Thyroid gland (tissue), 4 donors: ENCODE data around the gene ILRUN. TPM values are rescaled to one million over a fixed set of nuclear protein-coding genes. Genes with fewer than 3 reads are reported as not detected.
A peak's percentile ranks its signal among the peaks of the same experiment; 100 is the strongest.
"Not testable (repeated sequence)": the region's sequence is repeated elsewhere in the genome, so short reads cannot be mapped to it uniquely, and the experiment has no call there.

Experiments used
- DNase-seq, 2 donors: peaks; one replicate each; pipeline ENCODE4 v3.0.0-alpha.2; 2019
- H3K27ac ChIP-seq, 3 donors: fragments of 200-600 bp; sonication (generic); 1 replicate in 2 of 3; 2 replicates in 1 of 3; pipeline ENCODE4 v1.5.1; 2016 to 2019; ENCODE audit warnings: mild to moderate bottlenecking in 1 of 3, moderate library complexity in 1 of 3
- H3K27me3 ChIP-seq: fragments of 200-600 bp; sonication (generic); one replicate; pipeline ENCODE4 v1.5.1; 2019
- H3K36me3 ChIP-seq, 2 donors: fragments of 200-600 bp; sonication (generic); one replicate each; pipeline ENCODE4 v1.5.1; 2016 to 2019
- H3K4me1 ChIP-seq, 2 donors: fragments of 200-600 bp; sonication (generic); one replicate each; pipeline ENCODE4 v1.5.1; 2017 to 2019
- H3K4me3 ChIP-seq, 3 donors: fragments of 200-600 bp; sonication (generic); replicated peaks in 1 of 3; 1 replicate in 2 of 3; 2 replicates in 1 of 3; pipeline ENCODE4 v1.5.1; 2016; ENCODE audit warnings: mild to moderate bottlenecking in 1 of 3
- H3K9me3 ChIP-seq: fragments of 200-600 bp; sonication (generic); one replicate; pipeline ENCODE4 v1.5.1; 2017
- POLR2A ChIP-seq, 2 donors: fragments of 450-650 bp; IDR thresholded peaks; one replicate each; pipeline ENCODE4 v1.6.1; 2017; ENCODE audit warnings: antibody characterized with exemption in 2 of 2, mild to moderate bottlenecking in 2 of 2, moderate library complexity in 1 of 2
- WGBS, 2 donors: methylation state at CpG; one replicate each; pipeline ENCODE4 v1.1.5; 2017; 5-methylcytosine and 5-hydroxymethylcytosine counted together
- intact Hi-C: fragments of 100-400 bp; cut with DNase I; formaldehyde crosslinking; loops from one replicate; pipeline ENCODE4 v1.15.1; 2023
- total RNA-seq, 4 donors: library from RNA; depleted of rRNA; stranded (reverse); fragments of >200 nt; gene quantifications; one replicate each; pipeline ENCODE4 v1.2.3, GENCODE V29; 2016
- TF ChIP-seq, protein P1 (sequence below), 6 experiments: fragments of 200-600 bp in 3 of 6; fragments of 450-650 bp in 3 of 6; sonication (generic) in 3 of 6; IDR thresholded peaks; one replicate each; pipeline ENCODE4 v1.5.1; 2016 to 2019; ENCODE audit warnings: antibody characterized with exemption in 6 of 6, mild to moderate bottlenecking in 2 of 6, inconsistent platforms in 1 of 6, moderate library complexity in 1 of 6

The ILRUN gene
- total RNA-seq, 4 donors from 2014 or later, result 76.5 to 107 (median 89.0) TPM

DNA sequence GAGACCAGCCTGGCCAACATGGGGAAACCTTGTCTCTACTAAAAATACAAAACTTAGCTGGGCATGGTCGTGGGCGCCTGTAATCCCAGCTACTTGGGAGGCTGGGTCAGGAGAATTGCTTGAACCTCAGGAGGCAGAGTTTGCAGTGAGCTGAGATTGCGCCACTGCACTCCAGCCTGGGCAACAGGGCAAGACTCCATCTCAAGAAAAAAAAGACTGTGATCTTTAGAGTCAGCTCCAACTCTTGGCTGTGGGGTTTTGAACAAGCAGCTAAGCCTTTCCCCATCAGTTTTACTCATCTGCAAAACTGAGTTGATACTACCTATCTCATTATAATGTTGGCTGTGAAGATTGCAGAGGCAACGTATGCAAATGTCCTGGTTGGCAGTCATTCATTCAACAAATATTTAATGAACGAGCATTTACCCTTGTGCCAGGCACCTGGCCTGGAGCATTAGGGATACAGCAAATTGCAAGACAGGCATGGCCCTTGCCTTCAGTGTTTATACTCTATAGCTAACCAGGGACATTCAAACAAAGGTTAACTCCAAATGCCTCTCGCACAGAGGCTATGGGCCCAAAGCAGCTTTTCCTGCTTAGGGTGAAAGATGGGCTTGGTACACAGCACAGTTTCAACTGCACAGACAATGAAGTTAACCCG lies 37.8 kb downstream of the ILRUN start:
- intact Hi-C loops, result loop anchor here (5.0 kb wide), 1 partner anchor 39 kb away; the partner anchor contains the start of gene ILRUN
- peak overlapping the region; percentile 90 to 97 (median 92) for H3K27ac ChIP-seq
- 93 to 95% methylated on average over 7 of the region's 7 CpGs for WGBS, 2 donors

DNA sequence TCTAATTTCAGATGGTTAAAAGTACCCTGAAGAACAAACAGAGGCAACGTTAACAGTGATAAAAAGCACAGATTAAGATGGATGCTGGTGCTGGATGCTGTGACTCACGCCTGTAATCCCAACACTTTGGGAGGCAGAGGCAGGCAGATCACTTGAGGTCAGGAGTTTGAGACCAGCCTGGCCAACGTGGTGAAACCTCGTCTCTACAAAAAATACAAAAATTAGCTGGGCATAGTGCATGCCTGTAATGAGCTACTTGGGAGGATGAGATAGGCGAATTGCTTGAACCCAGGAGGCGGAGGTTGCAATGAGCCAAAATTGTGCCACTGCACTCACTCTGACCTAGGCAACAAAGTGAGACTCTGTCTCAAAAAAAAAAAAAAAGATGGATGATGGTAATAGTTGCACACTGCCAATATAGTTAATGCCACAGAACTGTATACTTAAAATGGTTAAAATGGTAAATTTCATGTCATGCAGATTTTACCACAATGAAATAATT lies 38.5 kb downstream of the ILRUN start:
- Histone ChIP-seq H3K4me1 (peaks cover 30 to 39% of the 10 kb centered on the region in 2 donors), H3K4me3 (peak overlapping the region in 1 of 3 donors; percentile 18), H3K27ac (peak overlapping the region; percentile 90 to 97 (median 92))
- WGBS, 2 donors, result 54 to 64% methylated on average over 6 of the region's 6 CpGs
- not testable (repeated sequence) for H3K36me3 ChIP-seq, DNase-seq, H3K9me3 ChIP-seq, H3K27me3 ChIP-seq
- intact Hi-C loops, result loop anchor here (5.0 kb wide), 1 partner anchor 39 kb away; the partner anchor contains the start of gene ILRUN

More for the DNA sequence above, 37.8 kb downstream of the ILRUN start:
- no peak for TF ChIP-seq POLR2A (IDR thresholded peaks at IDR 0.05)
- TF ChIP-seq, protein P1, sequence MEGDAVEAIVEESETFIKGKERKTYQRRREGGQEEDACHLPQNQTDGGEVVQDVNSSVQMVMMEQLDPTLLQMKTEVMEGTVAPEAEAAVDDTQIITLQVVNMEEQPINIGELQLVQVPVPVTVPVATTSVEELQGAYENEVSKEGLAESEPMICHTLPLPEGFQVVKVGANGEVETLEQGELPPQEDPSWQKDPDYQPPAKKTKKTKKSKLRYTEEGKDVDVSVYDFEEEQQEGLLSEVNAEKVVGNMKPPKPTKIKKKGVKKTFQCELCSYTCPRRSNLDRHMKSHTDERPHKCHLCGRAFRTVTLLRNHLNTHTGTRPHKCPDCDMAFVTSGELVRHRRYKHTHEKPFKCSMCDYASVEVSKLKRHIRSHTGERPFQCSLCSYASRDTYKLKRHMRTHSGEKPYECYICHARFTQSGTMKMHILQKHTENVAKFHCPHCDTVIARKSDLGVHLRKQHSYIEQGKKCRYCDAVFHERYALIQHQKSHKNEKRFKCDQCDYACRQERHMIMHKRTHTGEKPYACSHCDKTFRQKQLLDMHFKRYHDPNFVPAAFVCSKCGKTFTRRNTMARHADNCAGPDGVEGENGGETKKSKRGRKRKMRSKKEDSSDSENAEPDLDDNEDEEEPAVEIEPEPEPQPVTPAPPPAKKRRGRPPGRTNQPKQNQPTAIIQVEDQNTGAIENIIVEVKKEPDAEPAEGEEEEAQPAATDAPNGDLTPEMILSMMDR (IDR thresholded peaks at IDR 0.05), result no peak
- Histone ChIP-seq H3K9me3 (no peaks in the 10 kb centered on the region), H3K36me3 (no peaks in the 10 kb centered on the region), H3K4me3 (no peak overlapping the region), H3K27me3 (no peaks in the 10 kb centered on the region), H3K4me1 (peaks cover 30 to 40% of the 10 kb centered on the region in 2 donors)
- no peak for DNase-seq

GRCh38 chr6:34657307-34657978 lies 39.1 kb downstream of the ILRUN start:
- H3K36me3 ChIP-seq, result no peaks in the 10 kb centered on the region
- 2 to 3% methylated on average over 2 of the region's 2 CpGs for WGBS, 2 donors
- intact Hi-C loops, result loop anchor here (5.0 kb wide), 1 partner anchor 40 kb away; the partner anchor contains the start of gene ILRUN

DNA sequence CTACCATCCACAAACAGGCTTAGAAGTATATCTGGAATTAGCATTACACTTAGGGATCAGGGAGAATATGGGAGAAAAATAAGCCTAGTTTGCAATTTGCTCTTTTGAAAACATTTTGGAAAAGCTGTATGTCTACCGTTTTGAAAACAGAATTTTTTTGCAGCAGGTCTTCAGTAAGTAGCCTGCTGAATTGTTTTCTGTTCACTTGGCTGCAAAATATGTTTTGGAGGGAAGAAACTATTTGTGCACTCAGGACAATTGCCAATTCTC lies 39.6 kb downstream of the ILRUN start:
- Histone ChIP-seq H3K9me3 (no peaks in the 10 kb centered on the region), H3K27me3 (no peaks in the 10 kb centered on the region), H3K27ac (peak overlapping the region; percentile 90 to 97 (median 92)), H3K4me3 (peak overlapping the region in 1 of 3 donors; percentile 18), H3K4me1 (peaks cover 34 to 48% of the 10 kb centered on the region in 2 donors), H3K36me3 (no peaks in the 10 kb centered on the region)
- intact Hi-C loops, result loop anchor here (5.0 kb wide), 1 partner anchor 40 kb away; the partner anchor contains the start of gene ILRUN
- DNase-seq, result no peak
- TF ChIP-seq POLR2A (IDR thresholded peaks at IDR 0.05), result no peak
- TF ChIP-seq, protein P1 (IDR thresholded peaks at IDR 0.05), result no peak
- 0 to 5% methylated on average over 1 of the region's 1 CpG for WGBS, 2 donors

More at GRCh38 chr6:34657307-34657978, 39.1 kb downstream of the ILRUN start:
- peak; percentile 59 to 63 for DNase-seq
- H3K27ac ChIP-seq, result peak overlapping the region; percentile 90 to 97 (median 92)
- H3K9me3 ChIP-seq, result no peaks in the 10 kb centered on the region
- TF ChIP-seq POLR2A (IDR thresholded peaks at IDR 0.05), result peak in 1 of 2 donors; percentile 51
- TF ChIP-seq, protein P1 (IDR thresholded peaks at IDR 0.05), result no peak
- peak overlapping the region in 2 of 3 donors; percentile 18 to 30 for H3K4me3 ChIP-seq
- H3K4me1 ChIP-seq, result peaks cover 30 to 43% of the 10 kb centered on the region in 2 donors
- no peaks in the 10 kb centered on the region for H3K27me3 ChIP-seq

GRCh38 chr6:34656378-34657036 lies 40.1 kb downstream of the ILRUN start:
- Histone ChIP-seq H3K9me3 (no peaks in the 10 kb centered on the region), H3K4me3 (peak overlapping the region in 1 of 3 donors; percentile 18), H3K27me3 (no peaks in the 10 kb centered on the region), H3K36me3 (no peaks in the 10 kb centered on the region), H3K27ac (peak overlapping the region; percentile 90 to 97 (median 92)), H3K4me1 (peaks cover 38 to 50% of the 10 kb centered on the region in 2 donors)
- 50 to 57% methylated on average over 5 of the region's 5 CpGs for WGBS, 2 donors
- no peak for TF ChIP-seq POLR2A (IDR thresholded peaks at IDR 0.05)
- TF ChIP-seq, protein P1 (IDR thresholded peaks at IDR 0.05), result no peak
- no peak for DNase-seq
- intact Hi-C loops, result loop anchor here (5.0 kb wide), 1 partner anchor 41 kb away; the partner anchor contains the start of gene ILRUN

DNA sequence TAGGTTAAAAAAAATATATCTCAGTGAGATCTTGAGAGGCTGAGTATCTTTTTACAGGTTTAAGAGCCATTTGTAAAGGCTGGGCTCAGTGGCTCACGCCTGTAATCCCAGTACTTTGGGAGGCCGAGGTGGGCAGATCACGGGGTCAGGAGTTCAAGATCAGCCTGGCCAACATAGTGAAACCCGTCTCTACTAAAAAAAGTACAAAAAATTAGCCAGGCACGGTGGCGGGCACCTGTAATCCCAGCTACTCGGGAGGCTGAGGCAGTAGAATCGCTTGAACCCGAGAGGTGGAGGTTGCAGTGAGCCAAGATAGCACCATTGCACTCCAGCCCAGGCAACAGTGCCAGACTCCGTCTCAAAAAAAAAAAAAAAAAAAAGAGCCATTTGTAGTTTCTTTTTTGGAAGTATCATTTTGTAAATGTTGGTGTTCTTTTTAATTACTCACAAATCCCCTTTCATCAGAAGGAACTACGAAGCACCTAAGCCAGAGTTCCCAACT lies 40.6 kb downstream of the ILRUN start:
- H3K4me3 ChIP-seq, H3K27me3 ChIP-seq, H3K36me3 ChIP-seq, DNase-seq, H3K9me3 ChIP-seq: not testable (repeated sequence)
- intact Hi-C loops, result loop anchor here (5.0 kb wide), 1 partner anchor 41 kb away; the partner anchor contains the start of gene ILRUN
- Histone ChIP-seq H3K4me1 (peaks cover 43 to 51% of the 10 kb centered on the region in 2 donors), H3K27ac (peak overlapping the region; percentile 90 to 97 (median 92))
- 74 to 80% methylated on average over 11 of the region's 11 CpGs for WGBS, 2 donors
